ENCODE results near the gene HECTD4. TPM values are rescaled to one million over a fixed set of nuclear protein-coding genes. Genes with fewer than 3 reads are reported as not detected.
"Not testable (repeated sequence)": the region's sequence is repeated elsewhere in the genome, so short reads cannot be mapped to it uniquely, and the experiment has no call there.

The HECTD4 gene
- total RNA-seq, 4 donors from 2014 or later = 26.6 to 47.1 (median 33.2) TPM

DNA sequence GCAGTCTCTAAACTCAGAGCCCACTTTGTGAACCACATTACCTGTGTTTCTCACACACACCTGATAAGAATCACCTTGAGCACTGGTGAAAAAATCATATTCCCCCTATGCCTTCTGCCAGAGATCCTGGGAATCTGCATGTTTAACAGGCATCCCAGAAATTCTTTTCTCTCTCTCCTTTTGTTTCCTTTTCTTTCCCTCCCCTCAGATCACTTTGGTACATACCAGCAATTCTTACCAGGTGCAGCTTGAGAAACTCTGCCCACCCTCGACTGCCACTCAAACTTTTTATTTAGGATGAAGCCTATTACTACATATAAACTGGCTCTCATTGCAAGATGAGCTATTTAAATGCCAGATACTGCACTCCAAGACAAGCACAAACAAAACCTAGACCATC is 36.0 kb downstream of the HECTD4 start:
- TF ChIP-seq, protein P1, sequence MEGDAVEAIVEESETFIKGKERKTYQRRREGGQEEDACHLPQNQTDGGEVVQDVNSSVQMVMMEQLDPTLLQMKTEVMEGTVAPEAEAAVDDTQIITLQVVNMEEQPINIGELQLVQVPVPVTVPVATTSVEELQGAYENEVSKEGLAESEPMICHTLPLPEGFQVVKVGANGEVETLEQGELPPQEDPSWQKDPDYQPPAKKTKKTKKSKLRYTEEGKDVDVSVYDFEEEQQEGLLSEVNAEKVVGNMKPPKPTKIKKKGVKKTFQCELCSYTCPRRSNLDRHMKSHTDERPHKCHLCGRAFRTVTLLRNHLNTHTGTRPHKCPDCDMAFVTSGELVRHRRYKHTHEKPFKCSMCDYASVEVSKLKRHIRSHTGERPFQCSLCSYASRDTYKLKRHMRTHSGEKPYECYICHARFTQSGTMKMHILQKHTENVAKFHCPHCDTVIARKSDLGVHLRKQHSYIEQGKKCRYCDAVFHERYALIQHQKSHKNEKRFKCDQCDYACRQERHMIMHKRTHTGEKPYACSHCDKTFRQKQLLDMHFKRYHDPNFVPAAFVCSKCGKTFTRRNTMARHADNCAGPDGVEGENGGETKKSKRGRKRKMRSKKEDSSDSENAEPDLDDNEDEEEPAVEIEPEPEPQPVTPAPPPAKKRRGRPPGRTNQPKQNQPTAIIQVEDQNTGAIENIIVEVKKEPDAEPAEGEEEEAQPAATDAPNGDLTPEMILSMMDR (IDR thresholded peaks at IDR 0.05) = no peak
- ATAC-seq (ENCODE audit: low FRiP score) = no peak
- no peak for DNase-seq (ENCODE audit: low spot score)

DNA sequence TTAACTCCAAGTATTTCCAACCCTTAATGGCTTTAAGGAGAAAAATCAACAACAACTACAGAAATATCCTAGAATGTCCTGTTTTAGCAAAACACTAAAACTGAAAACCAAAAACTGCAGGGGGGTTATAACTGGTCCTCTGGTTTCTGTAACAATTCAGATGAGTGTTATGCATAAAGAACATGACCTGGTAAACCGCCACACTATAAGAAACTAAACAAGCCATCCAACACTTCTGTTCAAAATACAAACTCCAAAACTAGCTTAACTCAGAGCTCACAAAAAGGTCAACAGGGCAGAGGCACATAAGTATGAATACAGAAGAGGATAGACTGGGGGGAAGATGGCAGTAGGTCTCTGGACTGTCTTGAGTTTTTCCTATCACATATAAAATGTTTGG is 38.0 kb downstream of the HECTD4 start:
- ATAC-seq (ENCODE audit: low FRiP score) = no peak
- TF ChIP-seq, protein P1 (IDR thresholded peaks at IDR 0.05) = no peak
- DNase-seq (ENCODE audit: low spot score) = no peak

DNA sequence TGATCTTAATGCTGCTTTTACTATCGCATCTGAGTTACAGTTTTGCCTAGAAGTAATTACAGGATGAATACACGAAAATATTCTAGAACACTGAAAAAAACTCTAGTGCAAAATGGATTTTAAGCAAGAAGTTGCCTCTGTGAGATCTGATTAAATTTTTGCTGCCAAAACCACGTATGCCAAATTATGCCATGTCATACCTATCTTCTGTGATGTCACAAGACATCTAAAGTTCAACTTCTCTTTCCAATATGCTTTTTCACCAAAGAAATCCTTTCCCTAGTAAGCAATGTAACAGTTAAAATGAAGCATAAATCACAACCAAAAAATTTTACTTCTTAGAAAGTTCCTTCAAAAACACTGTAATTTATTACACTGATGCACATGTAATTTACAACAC is 39.6 kb downstream of the HECTD4 start:
- ATAC-seq (ENCODE audit: low FRiP score) (no peak), DNase-seq (ENCODE audit: low spot score) (no peak)
- TF ChIP-seq, protein P1 (IDR thresholded peaks at IDR 0.05) = no peak

DNA sequence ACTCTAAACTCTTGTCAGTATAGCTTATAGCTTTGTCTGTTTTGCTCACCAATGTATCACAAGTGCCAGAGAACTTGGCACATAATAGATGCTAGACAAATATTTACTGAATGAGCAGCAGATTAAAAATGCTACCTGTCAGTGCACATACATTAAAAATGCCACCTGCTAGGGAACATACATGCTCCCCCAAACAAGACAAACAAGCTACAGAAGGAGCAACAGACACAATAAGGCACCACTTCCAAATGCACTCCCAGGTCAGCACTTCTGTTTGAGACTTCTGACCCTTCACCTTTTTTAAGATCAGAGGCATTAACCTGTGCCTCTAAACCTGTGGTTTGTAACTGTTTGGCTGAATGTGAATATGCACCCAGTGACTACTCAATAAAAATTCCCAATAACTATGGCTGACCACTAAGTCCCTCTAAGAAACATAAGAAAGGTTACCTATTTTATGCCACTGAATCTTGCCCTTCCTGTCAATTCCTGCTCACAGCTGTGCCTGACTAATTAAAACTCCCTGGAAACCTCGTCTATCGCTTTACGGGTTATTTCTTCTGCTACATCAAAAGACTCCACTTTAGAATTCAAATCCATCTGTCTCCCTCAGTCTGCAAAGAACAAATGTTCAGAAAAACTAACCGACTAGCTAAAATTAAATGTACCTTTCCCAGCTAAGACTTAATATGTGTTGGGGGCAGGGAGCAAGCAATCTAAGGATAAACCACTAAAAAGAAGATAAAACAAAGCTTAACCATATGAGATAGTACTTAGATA is 41.0 kb downstream of the HECTD4 start:
- TF ChIP-seq, protein P1 (IDR thresholded peaks at IDR 0.05) = no peak
- DNase-seq (ENCODE audit: low spot score) (no peak), ATAC-seq (ENCODE audit: low FRiP score) (no peak)

DNA sequence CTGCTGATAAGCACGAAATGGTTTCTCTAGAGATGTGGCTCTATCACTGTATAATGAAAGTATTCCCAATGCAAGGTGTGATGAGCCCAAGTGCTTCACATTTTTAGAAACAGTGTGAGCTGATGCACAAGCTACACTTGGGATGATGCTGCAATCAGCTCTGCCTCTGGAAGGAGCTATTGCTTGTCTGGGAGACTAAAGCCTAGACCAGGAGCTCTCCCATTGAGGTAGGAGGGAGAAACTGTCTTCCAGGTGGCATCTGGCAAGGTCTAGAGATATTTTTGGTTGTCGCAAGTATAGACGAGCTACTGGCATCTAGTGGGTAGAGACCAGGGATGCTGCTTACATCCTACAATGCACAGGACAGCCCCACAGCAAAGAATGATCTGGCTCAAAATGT is 42.0 kb downstream of the HECTD4 start:
- ATAC-seq (ENCODE audit: low FRiP score) (no peak), DNase-seq (ENCODE audit: low spot score) (no peak)
- TF ChIP-seq, protein P1 (IDR thresholded peaks at IDR 0.05) = no peak

DNA sequence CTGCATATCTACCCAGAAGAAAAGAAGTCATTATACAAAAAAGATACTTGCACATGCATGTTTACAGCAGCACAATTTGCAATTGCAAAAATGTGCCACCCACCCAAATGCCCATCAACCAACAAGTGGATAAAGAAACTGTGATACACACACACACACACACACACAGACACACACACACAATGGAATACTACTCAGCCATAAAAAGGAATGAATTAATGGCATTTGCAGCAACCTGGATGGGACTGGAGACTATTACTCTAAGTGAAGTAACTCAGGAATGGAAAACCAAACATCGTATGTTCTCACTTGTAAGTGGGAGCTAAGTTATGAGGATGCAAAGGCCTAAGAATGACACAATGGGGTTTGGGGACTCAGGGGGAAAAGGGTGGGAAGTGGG is 47.2 kb downstream of the HECTD4 start:
- ATAC-seq (ENCODE audit: low FRiP score); DNase-seq (ENCODE audit: low spot score): not testable (repeated sequence)

DNA sequence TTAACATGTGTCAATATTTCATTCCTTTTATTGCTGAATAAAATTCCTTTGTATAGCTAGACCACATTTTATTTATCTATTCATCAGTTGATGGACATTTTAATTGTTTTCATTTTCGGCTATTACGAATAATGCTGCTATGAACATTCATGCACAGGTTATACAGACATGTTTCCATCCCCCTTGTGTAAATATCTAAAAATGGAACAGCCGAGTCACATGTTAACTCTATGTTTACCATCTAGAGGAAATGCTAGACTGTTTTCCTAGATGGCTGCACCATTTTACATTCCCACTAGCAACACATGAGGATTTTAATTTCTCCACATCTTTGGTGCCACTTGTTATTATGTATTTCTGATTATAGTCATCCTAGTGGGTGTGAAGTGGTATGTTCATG is 49.2 kb downstream of the HECTD4 start:
- DNase-seq (ENCODE audit: low spot score) = no peak
- TF ChIP-seq, protein P1 (IDR thresholded peaks at IDR 0.05) = no peak
- ATAC-seq (ENCODE audit: low FRiP score) = no peak
